Small intestine (tissue), 7 donors: ENCODE measurements around the gene PRR29. TPM values are rescaled to one million over a fixed set of nuclear protein-coding genes. Genes with fewer than 3 reads are reported as not detected.
A peak's percentile ranks its signal among the peaks of the same experiment; 100 is the strongest.
"Not testable (repeated sequence)": the region's sequence is repeated elsewhere in the genome, so short reads cannot be mapped to it uniquely, and the experiment has no call there.

Experiments
- DNase-seq, 2 donors: peaks; one replicate each; pipeline versions ENCODE4 v3.0.0 to v3.0.0-alpha.2; 2013
- FAIRE-seq: peaks from 2 replicates; lab custom pipeline; 2012; peaks lifted over from hg19 to GRCh38; lab: Jason Lieb, UNC
- H3K27ac ChIP-seq, 3 donors: one replicate each; pipeline ENCODE4 v1.5.1; 2013; ENCODE audit warnings: low read length in 2 of 3, mild to moderate bottlenecking in 2 of 3, control low read depth in 1 of 3, inconsistent platforms in 1 of 3, low read depth in 1 of 3, moderate library complexity in 1 of 3
- H3K27me3 ChIP-seq, 3 donors: one replicate each; pipeline ENCODE4 v1.6.1; 2013; ENCODE audit warnings: low read length in 3 of 3, inconsistent platforms in 1 of 3; ENCODE audit not compliant: control insufficient read depth in 3 of 3, insufficient read depth in 3 of 3
- H3K36me3 ChIP-seq, 3 donors: one replicate each; pipeline ENCODE4 v1.6.1; 2013; ENCODE audit warnings: low read length in 3 of 3, inconsistent platforms in 1 of 3, low read depth in 1 of 3, mild to moderate bottlenecking in 1 of 3, moderate library complexity in 1 of 3; ENCODE audit not compliant: control insufficient read depth in 3 of 3, insufficient read depth in 2 of 3
- H3K4me1 ChIP-seq, 3 donors: one replicate each; pipeline ENCODE4 v1.6.1; 2013; ENCODE audit warnings: low read length in 2 of 3, inconsistent platforms in 1 of 3, low read depth in 1 of 3, mild to moderate bottlenecking in 1 of 3, moderate library complexity in 1 of 3; ENCODE audit not compliant: control insufficient read depth in 3 of 3, insufficient read depth in 2 of 3
- H3K4me3 ChIP-seq, 3 donors: one replicate each; pipeline ENCODE4 v1.5.1; 2013; ENCODE audit warnings: low read length in 3 of 3, control low read depth in 1 of 3, inconsistent platforms in 1 of 3, low read depth in 1 of 3, mild to moderate bottlenecking in 1 of 3, moderate library complexity in 1 of 3
- H3K9me3 ChIP-seq, 2 donors: one replicate each; pipeline ENCODE4 v1.6.1; 2013; ENCODE audit warnings: low read depth in 1 of 2, low read length in 1 of 2; ENCODE audit not compliant: control insufficient read depth in 2 of 2, insufficient read depth in 1 of 2
- WGBS, 3 donors: extraction: QIAGEN DNeasy Blood & Tissue Kit; methylation state at CpG; one replicate each; pipeline ENCODE4 v1.1.7; 2013; 5-methylcytosine and 5-hydroxymethylcytosine counted together
- polyA plus RNA-seq, 4 donors: library from polyadenylated mRNA; stranded (reverse) in 3 of 4; unstranded in 1 of 4; fragments of 200-250 nt in 3 of 4; fragments of 120-200 nt in 1 of 4; gene quantifications; one replicate each; pipeline versions ENCODE4 v1.2.1 to v1.2.3, GENCODE V29; 2013
- donor health status: healthy with polysubstance abuse.
- donor health status: control.
- donor health status: control.
- donor health status: Bipolar disorder and iron deficiency.
- donor health status: healthy.

The PRR29 gene
- polyA plus RNA-seq, 4 donors = 0.16 to 1.1 TPM; not detected in 2

DNA sequence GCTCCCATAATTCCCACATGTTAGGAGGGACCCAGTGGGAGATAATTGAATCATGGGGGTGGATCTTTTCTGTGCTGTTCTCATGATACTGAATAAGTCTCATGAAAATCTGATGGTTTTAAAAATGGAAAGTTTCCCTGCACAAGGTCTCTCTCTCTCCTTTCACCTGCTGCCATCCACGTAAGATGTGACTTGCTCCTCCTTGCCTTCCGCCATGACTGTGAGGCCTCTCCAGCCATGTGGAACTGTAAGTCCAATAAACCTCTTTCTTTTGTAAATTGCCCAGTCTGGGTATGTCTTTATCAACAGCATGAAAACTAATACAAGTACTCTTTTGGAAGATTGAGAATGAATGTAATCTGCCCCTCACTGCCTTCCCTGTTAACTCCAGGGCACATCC is 15.5 kb upstream of the PRR29 start:
- peaks cover 0 to 13% of the 10 kb centered on the region in 2 donors for H3K9me3 ChIP-seq
- not testable (repeated sequence) for H3K36me3 ChIP-seq, H3K27me3 ChIP-seq, H3K4me3 ChIP-seq, FAIRE-seq, H3K4me1 ChIP-seq, H3K27ac ChIP-seq, DNase-seq
- 83 to 100% (median 92%) methylated on average over 2 of the region's 2 CpGs for WGBS, 3 donors

DNA sequence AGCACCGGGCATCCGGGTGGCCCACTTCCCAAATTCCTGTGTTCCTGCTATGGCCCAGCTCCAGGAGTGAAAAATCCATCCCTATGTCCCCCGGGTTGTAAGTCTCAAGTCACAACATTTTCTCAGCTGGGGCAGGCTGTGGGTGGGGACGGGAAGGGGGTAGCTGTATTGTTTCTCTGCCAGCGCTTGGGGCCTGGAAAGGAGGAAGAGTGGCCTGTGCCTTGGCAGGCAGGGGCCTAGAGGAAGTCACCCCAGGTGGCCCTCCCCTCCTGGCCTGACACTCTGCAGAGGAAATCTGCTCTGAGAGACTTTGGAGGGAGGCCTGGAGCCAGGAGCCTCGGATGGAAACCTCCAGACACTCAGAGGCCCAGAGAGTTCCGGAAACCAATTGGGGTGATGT is 14.8 kb upstream of the PRR29 start:
- H3K4me1 ChIP-seq = peaks cover 0 to 6% (median 0%) of the 10 kb centered on the region in 3 donors

DNA sequence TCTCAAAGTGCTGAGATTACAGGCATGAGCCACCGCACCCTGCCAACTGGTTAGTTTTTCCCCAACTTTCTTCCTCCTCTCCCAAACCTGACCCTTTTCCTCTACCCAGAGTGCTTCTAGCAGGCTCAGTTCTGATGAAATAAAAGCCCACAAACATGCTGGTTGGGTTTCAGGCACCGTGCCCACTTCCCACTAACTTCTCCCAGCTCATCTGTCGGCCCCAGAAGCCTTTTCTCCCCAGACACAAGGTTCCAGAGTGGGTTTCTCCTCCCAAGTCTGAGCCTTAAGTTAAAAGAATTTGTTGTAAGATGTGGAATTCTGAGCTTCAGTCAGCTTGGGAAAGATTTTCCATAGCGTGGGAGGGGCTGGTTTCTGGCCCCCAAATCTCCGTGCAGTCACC is 13.9 kb upstream of the PRR29 start:
- 64 to 91% (median 86%) methylated on average over 5 of the region's 5 CpGs for WGBS, 3 donors
- peaks cover 0 to 3% (median 0%) of the 10 kb centered on the region in 3 donors for H3K27me3 ChIP-seq
- H3K4me1 ChIP-seq = peaks cover 0 to 11% (median 0%) of the 10 kb centered on the region in 3 donors
- no peak for DNase-seq
- peaks cover 0 to 13% of the 10 kb centered on the region in 2 donors for H3K9me3 ChIP-seq
- no peak overlapping the region for H3K4me3 ChIP-seq
- no peaks in the 10 kb centered on the region for H3K36me3 ChIP-seq
- peak overlapping the region in 1 of 3 donors; percentile 59 for H3K27ac ChIP-seq
- no peak for FAIRE-seq

More for the DNA sequence above, 14.8 kb upstream of the PRR29 start:
- DNase-seq = no peak
- Histone ChIP-seq H3K27ac (no peak overlapping the region), H3K27me3 (peaks cover 0 to 3% (median 0%) of the 10 kb centered on the region in 3 donors), H3K4me3 (no peak overlapping the region), H3K9me3 (peaks cover 0 to 13% of the 10 kb centered on the region in 2 donors), H3K36me3 (no peaks in the 10 kb centered on the region)
- FAIRE-seq = no peak
- WGBS, 3 donors = 53 to 89% (median 71%) methylated on average over 7 of the region's 7 CpGs

DNA sequence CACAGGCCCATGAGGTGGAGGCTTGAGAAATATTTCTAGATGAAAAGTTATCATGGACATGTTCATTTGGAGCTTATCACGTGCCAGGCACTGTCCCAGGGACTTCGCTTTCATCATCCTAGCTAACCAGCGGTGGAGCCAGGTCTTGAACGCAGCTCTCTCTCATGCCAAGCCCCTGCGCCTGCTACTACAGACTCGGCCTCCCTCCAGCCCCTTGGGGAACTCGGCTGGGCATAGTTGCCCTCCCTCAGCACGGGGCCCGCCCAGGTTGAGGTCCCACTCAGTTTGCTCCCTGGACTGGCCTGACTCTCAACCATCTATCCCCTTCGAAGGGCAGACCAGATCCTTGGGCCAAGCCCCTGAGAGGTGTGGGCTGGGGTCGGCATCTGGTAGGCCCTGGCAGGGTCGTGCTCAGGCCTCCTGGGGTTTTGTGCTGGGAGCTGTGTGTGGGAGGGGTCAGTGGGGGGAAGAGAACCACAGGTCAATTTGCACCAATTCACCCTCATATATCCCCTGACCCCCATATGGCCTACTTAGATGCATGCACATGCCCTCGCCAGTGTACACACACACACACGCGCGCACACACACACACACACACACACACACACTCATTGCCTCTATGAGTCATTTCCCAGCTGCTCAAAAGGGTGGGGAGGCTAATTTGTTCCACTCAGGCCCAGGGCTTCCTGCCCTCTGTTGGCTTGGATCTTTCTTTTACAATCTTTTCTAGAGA is 13.3 kb upstream of the PRR29 start:
- H3K4me3 ChIP-seq = no peak overlapping the region
- WGBS, 3 donors = 63 to 74% (median 74%) methylated on average over 16 of the region's 16 CpGs

DNA sequence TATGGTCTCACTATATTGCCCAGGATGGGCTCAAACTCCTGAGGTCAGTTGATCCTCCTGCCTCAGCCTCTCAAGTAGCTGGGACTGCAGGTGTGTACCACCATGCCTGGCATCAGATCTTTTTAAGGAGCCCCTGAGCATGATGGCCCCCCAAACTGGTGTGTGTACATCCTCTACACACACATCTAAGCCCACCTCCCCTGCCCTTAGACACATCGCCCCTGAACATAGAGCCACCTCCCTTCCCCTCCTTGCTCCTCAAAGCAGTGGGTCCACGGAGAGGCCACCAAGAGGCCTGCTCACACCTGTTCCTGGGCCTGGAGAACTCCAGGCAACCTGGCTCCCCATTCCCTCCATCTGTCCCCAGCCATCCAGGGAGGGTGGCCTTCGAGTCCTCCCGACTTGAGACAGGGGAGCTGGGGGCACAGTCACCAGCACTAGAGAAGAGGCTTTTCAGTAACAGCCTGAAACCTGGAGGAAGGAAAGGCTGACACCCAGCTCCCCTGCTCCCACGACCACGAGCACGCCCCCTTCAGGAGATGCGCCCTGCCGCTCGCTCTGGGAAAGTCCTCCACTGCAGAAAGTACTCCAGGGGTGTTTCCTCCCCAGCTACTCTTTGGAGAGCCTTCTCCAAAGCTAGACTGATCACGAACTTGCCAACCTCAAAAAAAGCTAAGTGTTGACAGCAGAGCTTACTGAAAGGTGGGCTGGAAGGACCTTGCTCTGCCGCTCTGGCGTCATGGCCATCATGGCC is 12.6 kb upstream of the PRR29 start:
- H3K4me1 ChIP-seq = peaks cover 0 to 12% (median 0%) of the 10 kb centered on the region in 3 donors
- no peak for DNase-seq
- WGBS, 3 donors = 80 to 86% (median 81%) methylated on average over 11 to 13 of the region's 13 CpGs
- FAIRE-seq = no peak
- H3K9me3 ChIP-seq = peaks cover 0 to 13% of the 10 kb centered on the region in 2 donors
- H3K27ac ChIP-seq = peak overlapping the region in 2 of 3 donors; percentile 17 to 47
- H3K4me3 ChIP-seq = no peak overlapping the region
- H3K36me3 ChIP-seq = no peaks in the 10 kb centered on the region
- peaks cover 0 to 3% (median 0%) of the 10 kb centered on the region in 3 donors for H3K27me3 ChIP-seq

More for the DNA sequence above, 13.3 kb upstream of the PRR29 start:
- peaks cover 0 to 11% (median 0%) of the 10 kb centered on the region in 3 donors for H3K4me1 ChIP-seq
- DNase-seq = peak in 1 of 2 donors; percentile 68
- H3K36me3 ChIP-seq = no peaks in the 10 kb centered on the region
- peak overlapping the region in 2 of 3 donors; percentile 17 to 59 for H3K27ac ChIP-seq
- no peaks in the 10 kb centered on the region for H3K27me3 ChIP-seq
- no peak for FAIRE-seq
- peaks cover 0 to 13% of the 10 kb centered on the region in 2 donors for H3K9me3 ChIP-seq

DNA sequence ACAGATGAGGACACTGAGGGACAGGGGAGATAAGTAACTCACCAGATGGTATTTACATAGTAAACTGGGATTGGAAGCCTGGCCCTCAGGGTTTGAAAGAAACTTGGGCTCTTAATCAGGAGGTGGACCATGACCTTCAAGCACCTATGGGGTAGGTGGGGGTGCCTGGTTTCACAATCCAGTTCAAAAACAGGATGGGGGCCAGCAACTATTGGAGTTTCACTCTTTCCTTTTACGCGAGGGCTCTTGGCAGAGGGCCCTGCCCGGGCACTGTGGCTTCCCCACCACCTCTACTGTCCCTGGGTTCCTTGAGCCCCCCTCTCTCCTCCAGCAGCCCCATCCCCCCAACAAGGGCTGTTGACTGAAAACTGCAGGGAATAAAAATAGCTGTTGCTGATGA is 11.3 kb upstream of the PRR29 start:
- 20 to 53% (median 22%) methylated on average over 3 of the region's 3 CpGs for WGBS, 3 donors
- no peak for FAIRE-seq
- DNase-seq = no peak
- Histone ChIP-seq H3K27me3 (peaks cover 0 to 10% (median 0%) of the 10 kb centered on the region in 3 donors), H3K4me1 (peaks cover 0 to 14% (median 0%) of the 10 kb centered on the region in 3 donors), H3K27ac (no peak overlapping the region), H3K4me3 (no peak overlapping the region), H3K9me3 (peaks cover 0 to 8% of the 10 kb centered on the region in 2 donors), H3K36me3 (no peaks in the 10 kb centered on the region)

DNA sequence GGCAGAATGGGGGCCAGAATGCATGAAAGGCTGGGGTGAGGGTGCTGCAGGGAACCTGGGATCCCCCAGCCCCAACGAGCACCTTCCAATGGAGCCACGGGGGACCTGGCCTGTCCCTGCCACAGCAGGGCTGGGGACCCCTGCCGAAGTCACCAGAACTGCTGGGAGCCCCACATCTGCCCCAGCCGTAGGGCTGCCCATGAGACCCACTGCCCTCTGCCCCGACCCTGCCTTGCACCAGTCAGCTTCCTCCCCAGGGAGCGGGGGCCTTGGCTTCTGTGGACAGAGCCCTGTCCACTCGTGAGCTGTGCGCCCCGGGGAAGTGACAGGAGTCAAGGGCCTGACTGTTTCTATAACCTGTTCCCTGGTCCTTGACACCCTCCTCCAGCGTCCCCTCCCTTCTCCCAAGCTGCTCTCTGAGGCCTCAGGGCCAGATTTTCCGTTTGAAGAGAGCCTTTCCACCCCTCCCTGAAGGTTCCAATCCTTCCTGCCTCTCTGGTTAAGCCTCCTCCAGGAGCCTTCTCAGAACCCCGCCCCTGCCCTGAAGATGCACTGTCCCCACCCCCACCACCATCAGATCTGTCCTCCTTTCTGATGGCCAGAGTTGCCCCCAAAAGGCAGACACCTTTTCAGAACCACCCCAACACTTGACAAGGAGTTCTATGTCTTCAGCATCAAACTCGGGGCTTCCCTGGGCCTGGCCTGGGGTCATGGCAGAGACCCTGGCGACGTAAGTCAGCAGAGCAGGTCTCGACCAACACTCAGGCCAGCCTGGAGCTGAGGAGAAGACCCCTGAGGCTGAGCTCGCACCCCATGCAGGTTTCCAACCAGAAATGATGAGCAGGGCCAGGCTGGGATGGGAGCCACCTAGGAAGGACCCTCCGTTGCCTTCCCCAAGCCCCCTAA is 10.7 kb upstream of the PRR29 start:
- DNase-seq = no peak
- Histone ChIP-seq H3K4me3 (no peak overlapping the region), H3K36me3 (no peaks in the 10 kb centered on the region), H3K27ac (no peak overlapping the region), H3K4me1 (peaks cover 0 to 14% (median 0%) of the 10 kb centered on the region in 3 donors), H3K27me3 (peaks cover 0 to 16% (median 0%) of the 10 kb centered on the region in 3 donors), H3K9me3 (peaks cover 0 to 4% of the 10 kb centered on the region in 2 donors)
- 70 to 80% (median 77%) methylated on average over 18 of the region's 18 CpGs for WGBS, 3 donors
- FAIRE-seq = no peak
